GOT3 (cell line): Measurements from ENCODE around the gene ARSA.

Experiments used
- DNase-seq: peaks from one replicate; lab custom pipeline; 2025; ENCODE audit warnings: mixed read lengths; lab: John Stamatoyannopoulos, UW

Gene ARSA

GRCh38 chr22:50579752-50580151 is 48.2 kb downstream of the ARSA start:
- no peak for DNase-seq

DNA sequence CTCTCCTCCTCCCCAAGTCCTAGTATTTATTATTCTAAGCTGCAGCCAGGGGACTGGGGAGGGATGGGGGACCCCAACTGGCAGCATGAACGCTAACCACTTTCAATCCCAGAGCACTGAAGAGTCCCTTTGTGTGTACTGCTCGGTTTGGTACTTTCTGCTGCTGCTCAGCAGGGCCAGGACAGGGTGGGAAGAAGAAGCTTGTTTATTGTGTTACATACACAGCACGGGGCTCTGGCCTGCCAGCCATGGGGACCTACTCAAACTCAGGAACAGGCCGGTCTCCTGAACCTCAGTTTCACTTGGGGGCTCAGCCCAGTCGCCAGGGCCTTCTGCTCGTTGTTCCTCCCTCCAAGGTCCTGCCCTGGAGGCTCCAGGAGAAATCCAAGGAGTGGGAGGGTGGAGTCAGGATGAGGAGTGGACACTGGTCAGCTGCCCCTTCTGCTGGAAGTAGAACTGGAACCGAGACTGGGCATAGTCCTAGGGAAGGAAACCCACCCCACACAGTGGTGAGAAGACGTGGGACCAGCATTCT is 49.1 kb downstream of the ARSA start:
- DNase-seq, result no peak

- no peak for DNase-seq
These were observed 49.8 kb downstream of the ARSA start, which contains the start of gene CPT1B for GRCh38 chr22:50577987-50578775. Gene CPT1B (minus strand): TSS chr22:50578427. CDS start chr22:50577915, 512 bp downstream.

- no peak for DNase-seq
These were observed 50.3 kb downstream of the ARSA start for GRCh38 chr22:50577697-50577986.

DNA sequence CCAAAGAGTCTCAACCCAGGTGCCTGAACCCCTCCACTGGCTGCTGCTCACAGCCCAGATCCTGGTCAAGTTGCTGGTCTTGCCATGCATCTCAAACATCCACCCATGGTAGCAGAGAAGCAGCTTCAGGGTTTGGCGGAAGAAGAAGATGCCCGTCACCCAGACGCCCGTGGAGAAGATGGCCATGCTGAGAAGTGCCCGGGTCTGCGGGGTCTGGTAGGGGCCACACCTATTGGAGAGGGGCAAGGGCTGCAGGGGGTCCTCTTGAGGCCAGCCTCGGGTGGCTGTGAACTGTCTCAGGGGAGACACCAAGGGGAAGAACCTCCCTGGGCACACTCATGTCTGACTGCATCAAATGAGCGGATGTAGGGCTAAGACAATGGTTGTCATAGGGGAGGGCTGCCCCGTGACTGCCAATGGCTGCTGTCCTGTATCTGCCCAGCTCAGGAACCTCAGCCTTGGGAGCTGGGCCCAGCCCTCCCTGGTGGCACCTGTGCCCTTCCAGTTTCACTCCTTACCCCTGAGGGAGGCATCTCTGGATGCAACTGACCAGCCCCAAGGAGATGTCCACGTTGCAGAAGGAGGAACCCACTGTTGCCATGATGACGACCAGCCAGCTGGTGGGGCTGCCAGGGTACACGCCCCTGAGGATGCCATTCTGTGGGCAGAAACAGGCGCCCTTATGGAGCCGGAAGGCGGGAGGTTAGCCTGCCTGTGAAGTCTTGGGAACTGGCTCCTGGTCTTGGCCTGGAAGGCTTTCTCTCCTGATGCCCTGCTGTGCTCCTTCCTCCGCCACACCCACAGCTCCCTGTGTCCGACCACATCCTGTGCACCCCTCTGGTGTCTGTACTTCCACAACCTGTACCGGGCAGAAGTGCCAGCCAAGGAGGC is 50.9 kb downstream of the ARSA start:
- DNase-seq, result no peak

DNA sequence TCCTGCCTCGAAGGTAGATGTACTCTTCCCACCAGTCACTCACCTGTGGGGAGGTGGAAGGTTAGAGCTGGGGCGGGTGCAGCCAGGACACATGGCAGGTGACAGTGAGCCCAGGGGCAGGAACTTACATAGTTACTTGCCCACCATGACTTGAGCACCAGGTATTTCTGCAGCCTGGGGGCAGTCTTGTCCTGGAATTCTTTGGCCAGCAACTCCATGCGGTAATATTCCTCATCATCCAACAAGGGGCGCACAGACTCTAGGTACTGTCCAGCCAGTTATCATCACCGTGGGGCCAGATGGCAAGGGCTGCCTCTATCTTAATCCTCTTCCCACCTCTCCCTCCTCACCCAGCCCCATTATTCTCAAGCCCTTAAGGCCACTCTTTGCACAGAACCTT is 51.9 kb downstream of the ARSA start:
- no peak for DNase-seq

DNA sequence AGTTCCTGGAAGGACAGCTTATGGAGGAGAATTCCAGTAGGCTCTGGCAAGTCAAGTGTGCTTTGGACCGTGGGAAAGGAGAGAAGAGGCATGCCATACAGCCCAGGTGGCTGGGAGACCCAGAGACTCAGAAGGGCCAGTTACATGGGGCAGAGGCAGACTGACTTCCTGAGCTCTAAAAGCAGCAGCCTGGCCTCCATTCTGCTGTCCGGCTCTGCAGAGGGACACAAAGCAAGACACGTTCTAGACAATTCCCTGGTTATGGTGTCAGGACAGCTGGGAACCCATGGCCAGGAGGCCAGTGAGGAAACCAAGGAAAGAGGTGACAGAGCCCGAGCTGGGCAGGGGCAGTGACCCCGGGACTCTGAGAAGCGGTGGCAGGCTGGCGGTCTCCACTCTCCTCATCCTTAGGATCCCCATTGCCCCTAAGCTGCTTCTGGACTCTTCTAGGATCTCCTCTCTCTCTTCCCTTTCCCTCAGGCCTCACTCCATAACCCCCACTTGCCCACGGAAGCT is 52.5 kb downstream of the ARSA start:
- no peak for DNase-seq
